Fibroblast of lung (primary cell): Measurements from ENCODE around the gene TM7SF2. TPM values are rescaled to one million over a fixed set of nuclear protein-coding genes. Genes with fewer than 3 reads are reported as not detected.
A peak's percentile ranks its signal among the peaks of the same experiment; 100 is the strongest.

Source experiments
- DNase-seq, 2 donors: peaks; one replicate each; pipeline versions ENCODE4 v3.0.0 to v3.0.0-alpha.2; 2010; ENCODE audit warnings: low read depth in 2 of 2
- H2AFZ ChIP-seq: 2 replicates; pipeline ENCODE4 v1.5.1; 2012; ENCODE audit warnings: low read length, control low read depth, inconsistent platforms
- H3K27ac ChIP-seq: 2 replicates; pipeline ENCODE4 v1.5.1; 2011; ENCODE audit warnings: low read length, control low read depth; ENCODE audit not compliant: insufficient read depth
- H3K27me3 ChIP-seq: 2 replicates; pipeline ENCODE4 v1.5.1; 2011; ENCODE audit warnings: mild to moderate bottlenecking, low read length; ENCODE audit not compliant: control insufficient read depth, insufficient read depth
- H3K36me3 ChIP-seq: 2 replicates; pipeline ENCODE4 v1.5.1; 2011; ENCODE audit warnings: low read length; ENCODE audit not compliant: control insufficient read depth, insufficient read depth
- H3K4me1 ChIP-seq: 2 replicates; pipeline ENCODE4 v1.5.1; 2011; ENCODE audit warnings: low read length; ENCODE audit not compliant: control insufficient read depth, insufficient read depth; ENCODE audit errors: extremely low read depth
- H3K4me2 ChIP-seq: 2 replicates; pipeline ENCODE4 v1.5.1; 2011; ENCODE audit warnings: low read length, control low read depth; ENCODE audit not compliant: insufficient read depth; ENCODE audit errors: extremely low read depth
- H3K4me3 ChIP-seq, 4 experiments: fragments of 200-600 bp in 1 of 4; sonication (generic) in 1 of 4; replicated peaks in 1 of 4; 2 replicates each; pipeline ENCODE4 v1.5.1; 2011 to 2016; ENCODE audit warnings: low read length in 4 of 4, low read depth in 3 of 4, mild to moderate bottlenecking in 3 of 4, control low read depth in 2 of 4, inconsistent platforms in 1 of 4, mixed read lengths in 1 of 4; ENCODE audit not compliant: insufficient read depth in 1 of 4; ENCODE audit errors: control extremely low read depth in 1 of 4
- H3K79me2 ChIP-seq: 2 replicates; pipeline ENCODE4 v1.5.1; 2012; ENCODE audit warnings: mild to moderate bottlenecking, low read length, inconsistent platforms; ENCODE audit not compliant: control insufficient read depth, insufficient read depth
- H3K9ac ChIP-seq: 2 replicates; pipeline ENCODE4 v1.5.1; 2011; ENCODE audit warnings: mild to moderate bottlenecking, low read length, control low read depth; ENCODE audit not compliant: insufficient read depth
- H3K9me3 ChIP-seq: 2 replicates; pipeline ENCODE4 v1.5.1; 2012; ENCODE audit warnings: low read depth, low read length; ENCODE audit not compliant: control insufficient read depth, insufficient read depth
- H4K20me1 ChIP-seq: 2 replicates; pipeline ENCODE4 v1.5.1; 2011; ENCODE audit warnings: low read length; ENCODE audit not compliant: control insufficient read depth, insufficient read depth; ENCODE audit errors: extremely low read depth
- EZH2 ChIP-seq: IDR thresholded peaks from 2 replicates; pipeline ENCODE4 v1.5.1; 2012; ENCODE audit warnings: low read length, control low read depth, mild to moderate bottlenecking; ENCODE audit errors: missing control alignments
- polyA plus RNA-seq, 2 donors: library from polyadenylated mRNA; depleted of rRNA in 1 of 2; stranded (reverse) in 1 of 2; unstranded in 1 of 2; fragments of >200 nt; gene quantifications; 2 replicates each; pipeline ENCODE4 v1.2.1, GENCODE V29; 2011 to 2012; ENCODE audit warnings: missing spikeins in 1 of 2
- total RNA-seq: library from RNA; depleted of rRNA; stranded (reverse); fragments of >200 nt; gene quantifications from 2 replicates; pipeline ENCODE4 v1.2.1, GENCODE V29; 2014
- TF ChIP-seq, protein P1 (sequence below), 2 donors: IDR thresholded peaks in 1 of 2; conservative IDR thresholded peaks in 1 of 2; 1 replicate in 1 of 2; 2 replicates in 1 of 2; pipeline ENCODE4 v1.5.1; 2011 to 2012; ENCODE audit warnings: low read length in 2 of 2, control low read depth in 1 of 2, inconsistent platforms in 1 of 2, low read depth in 1 of 2, mild to moderate bottlenecking in 1 of 2

TM7SF2 gene
- total and polyA plus RNA-seq, 2 donors (not counting 1 experiment from before 2014, with no cell fraction given): 11.7 to 89.5 TPM

DNA sequence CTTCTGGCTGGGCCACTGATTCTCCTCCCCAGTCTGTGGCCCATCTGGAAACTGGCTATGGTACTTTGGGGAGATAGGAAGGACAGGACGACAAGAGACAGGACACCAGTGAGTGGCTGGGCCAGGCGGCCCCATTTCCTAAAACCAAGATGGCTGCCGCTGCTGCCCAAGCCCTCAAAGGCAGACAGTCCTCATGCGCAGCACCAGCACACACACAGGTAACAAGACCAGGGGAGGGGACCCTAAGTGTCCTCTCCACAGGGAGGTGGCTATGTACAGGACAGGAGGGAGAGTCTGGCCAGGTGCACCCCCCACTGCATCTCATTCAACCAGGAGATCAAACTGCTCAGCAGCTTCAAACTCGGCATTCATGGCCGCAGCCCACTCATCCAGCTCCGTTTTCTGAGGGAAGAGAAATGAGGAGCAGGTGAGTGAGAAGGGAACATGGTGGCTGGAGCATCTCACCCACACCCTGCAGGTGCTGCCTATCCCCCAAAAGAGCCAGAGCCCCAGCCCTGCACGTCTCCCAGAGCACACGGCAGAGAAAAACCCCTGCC lies 32.8 kb upstream of the TM7SF2 start:
- no peak overlapping the region for H3K9ac ChIP-seq
- no peaks in the 10 kb centered on the region for H3K9me3 ChIP-seq
- TF ChIP-seq EZH2: no peak
- TF ChIP-seq, protein P1, sequence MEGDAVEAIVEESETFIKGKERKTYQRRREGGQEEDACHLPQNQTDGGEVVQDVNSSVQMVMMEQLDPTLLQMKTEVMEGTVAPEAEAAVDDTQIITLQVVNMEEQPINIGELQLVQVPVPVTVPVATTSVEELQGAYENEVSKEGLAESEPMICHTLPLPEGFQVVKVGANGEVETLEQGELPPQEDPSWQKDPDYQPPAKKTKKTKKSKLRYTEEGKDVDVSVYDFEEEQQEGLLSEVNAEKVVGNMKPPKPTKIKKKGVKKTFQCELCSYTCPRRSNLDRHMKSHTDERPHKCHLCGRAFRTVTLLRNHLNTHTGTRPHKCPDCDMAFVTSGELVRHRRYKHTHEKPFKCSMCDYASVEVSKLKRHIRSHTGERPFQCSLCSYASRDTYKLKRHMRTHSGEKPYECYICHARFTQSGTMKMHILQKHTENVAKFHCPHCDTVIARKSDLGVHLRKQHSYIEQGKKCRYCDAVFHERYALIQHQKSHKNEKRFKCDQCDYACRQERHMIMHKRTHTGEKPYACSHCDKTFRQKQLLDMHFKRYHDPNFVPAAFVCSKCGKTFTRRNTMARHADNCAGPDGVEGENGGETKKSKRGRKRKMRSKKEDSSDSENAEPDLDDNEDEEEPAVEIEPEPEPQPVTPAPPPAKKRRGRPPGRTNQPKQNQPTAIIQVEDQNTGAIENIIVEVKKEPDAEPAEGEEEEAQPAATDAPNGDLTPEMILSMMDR (conservative IDR thresholded peaks at IDR 0.05 in 1 of 2, IDR thresholded peaks at IDR 0.05 in 1 of 2; ENCODE audit: low read depth in 1 of 2, low read length in 2 of 2): no peak
- no peak overlapping the region for H3K4me3 ChIP-seq
- H3K4me2 ChIP-seq: no peak overlapping the region
- H3K27me3 ChIP-seq: no peaks in the 10 kb centered on the region
- H3K79me2 ChIP-seq: peaks cover 30% of the 10 kb centered on the region
- no peak overlapping the region for H2AFZ ChIP-seq
- peaks cover 3% of the 10 kb centered on the region for H3K36me3 ChIP-seq
- H3K4me1 ChIP-seq: peaks cover 7% of the 10 kb centered on the region
- no peak overlapping the region for H3K27ac ChIP-seq
- no peaks in the 10 kb centered on the region for H4K20me1 ChIP-seq
- no peak for DNase-seq

DNA sequence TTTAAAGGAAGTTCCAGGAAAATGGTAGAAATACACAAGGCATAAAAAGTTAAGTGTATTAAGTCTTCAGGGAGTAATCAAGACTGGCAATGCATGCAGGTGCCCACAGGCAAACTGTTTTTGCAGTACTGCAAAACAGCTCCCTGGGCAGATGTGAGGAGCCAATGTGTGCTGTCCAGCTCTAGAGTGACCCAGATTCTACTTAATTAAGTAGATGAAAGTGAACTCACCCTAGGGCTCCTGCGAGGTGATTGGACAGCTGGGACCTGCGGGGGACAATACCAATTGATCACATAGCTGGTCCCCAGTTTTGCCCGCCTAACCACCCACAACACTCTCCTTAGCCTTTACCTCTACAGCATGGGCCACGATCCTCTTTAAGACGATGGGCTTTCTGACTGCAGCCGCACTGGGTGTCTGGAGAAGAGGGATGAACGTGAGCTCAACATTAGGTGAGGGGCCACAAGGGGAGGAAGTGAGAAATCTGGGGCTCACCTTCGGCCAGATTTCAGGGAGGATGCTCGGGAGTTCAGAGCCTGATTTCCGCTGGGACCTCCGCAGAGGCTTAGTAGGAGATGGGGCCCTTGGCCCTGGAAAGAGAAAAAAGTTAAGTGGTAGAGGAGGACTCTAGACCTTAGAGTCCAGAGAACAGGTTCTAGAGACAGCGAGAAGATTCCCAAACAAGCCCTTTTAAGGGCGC lies 28.4 kb upstream of the TM7SF2 start:
- H3K9me3 ChIP-seq: no peaks in the 10 kb centered on the region
- peak overlapping the region; percentile 95 for H3K9ac ChIP-seq
- no peak for DNase-seq
- H3K36me3 ChIP-seq: peaks cover 17% of the 10 kb centered on the region
- no peak for TF ChIP-seq EZH2
- TF ChIP-seq, protein P1 (conservative IDR thresholded peaks at IDR 0.05 in 1 of 2, IDR thresholded peaks at IDR 0.05 in 1 of 2; ENCODE audit: low read depth in 1 of 2, low read length in 2 of 2): no peak
- H3K4me2 ChIP-seq: peak overlapping the region; percentile 98
- H3K79me2 ChIP-seq: peaks cover 44% of the 10 kb centered on the region
- H3K27ac ChIP-seq: peak overlapping the region; percentile 85
- peak overlapping the region; percentile 71 to 91 (median 84) for H3K4me3 ChIP-seq
- H3K27me3 ChIP-seq: no peaks in the 10 kb centered on the region
- peak overlapping the region; percentile 88 for H2AFZ ChIP-seq
- no peaks in the 10 kb centered on the region for H4K20me1 ChIP-seq
- H3K4me1 ChIP-seq: peaks cover 11% of the 10 kb centered on the region

DNA sequence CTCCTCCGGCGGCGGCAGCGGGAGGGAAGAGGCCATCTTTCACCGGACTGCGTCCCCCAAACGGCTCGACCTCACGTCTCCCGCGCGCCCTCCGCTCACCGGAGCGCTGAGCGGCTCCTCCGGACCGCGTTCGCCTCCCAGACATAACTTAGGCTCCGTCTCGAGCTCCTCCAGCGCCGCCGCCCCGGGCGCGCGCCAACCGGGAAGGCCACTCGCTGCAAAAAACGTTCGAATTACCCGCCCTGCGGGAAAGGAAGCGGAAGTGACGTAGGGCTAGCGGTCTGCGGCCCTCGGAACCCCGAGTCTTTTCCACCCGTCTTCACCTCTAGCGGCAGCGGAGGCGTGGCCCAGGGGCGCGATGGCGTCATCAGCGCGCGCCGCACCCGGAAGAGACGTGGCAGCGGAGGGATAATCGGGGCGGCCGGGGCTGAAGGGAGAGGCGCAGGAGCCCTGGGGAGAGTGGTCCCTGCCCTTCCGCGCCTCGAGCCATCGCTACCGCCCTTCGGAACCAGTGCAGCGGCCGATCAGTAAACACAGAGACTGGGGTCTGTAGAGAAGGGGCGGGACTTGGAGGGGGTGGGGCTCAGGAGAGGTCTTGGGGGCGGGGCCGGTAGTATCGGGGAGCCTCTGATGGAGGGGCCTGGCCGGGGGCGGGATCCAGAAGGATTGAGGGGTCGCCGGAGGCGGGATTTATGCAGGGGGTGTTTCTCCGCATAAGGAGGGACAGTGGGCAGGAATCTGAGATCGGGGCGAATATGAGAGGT lies 27.7 kb upstream of the TM7SF2 start, which contains the start of the genes CDCA5 and ZFPL1:
Gene CDCA5, minus strand, starts transcription at position 207 of the 764 bp plus-strand sequence. Its CDS starts 62 bp downstream, at position 145.
Gene ZFPL1, plus strand, starts transcription at position 389 of the 764 bp plus-strand sequence. CDS start 477 bp downstream, outside the sequence.
- no peaks in the 10 kb centered on the region for H3K9me3 ChIP-seq
- H3K27me3 ChIP-seq: no peaks in the 10 kb centered on the region
- H3K79me2 ChIP-seq: peaks cover 41% of the 10 kb centered on the region
- peak within 1 kb of the TSS; percentile 88 for H2AFZ ChIP-seq
- H3K4me2 ChIP-seq: peak within 1 kb of the TSS; percentile 98
- peak within 1 kb of the TSS; percentile 85 for H3K27ac ChIP-seq
- peak; percentile 93 to 96 for DNase-seq
- TF ChIP-seq, protein P1 (conservative IDR thresholded peaks at IDR 0.05 in 1 of 2, IDR thresholded peaks at IDR 0.05 in 1 of 2; ENCODE audit: low read depth in 1 of 2, low read length in 2 of 2): no peak
- no peak for TF ChIP-seq EZH2
- peaks cover 11% of the 10 kb centered on the region for H3K4me1 ChIP-seq
- H3K36me3 ChIP-seq: peaks cover 18% of the 10 kb centered on the region
- peak within 1 kb of the TSS; percentile 95 for H3K9ac ChIP-seq
- H3K4me3 ChIP-seq: peak within 1 kb of the TSS; percentile 71 to 91 (median 84)
- H4K20me1 ChIP-seq: no peaks in the 10 kb centered on the region
